Fibroblast of skin of left quadriceps (primary cell): ENCODE data around the gene SBNO2.
"Not testable (repeated sequence)": the region's sequence is repeated elsewhere in the genome, so short reads cannot be mapped to it uniquely, and the experiment has no call there.

Source experiments
- DNase-seq, 2 experiments: peaks; one replicate each; pipeline ENCODE4 v3.0.0-alpha.2; 2013; ENCODE audit warnings: low read depth in 2 of 2

The SBNO2 gene

DNA sequence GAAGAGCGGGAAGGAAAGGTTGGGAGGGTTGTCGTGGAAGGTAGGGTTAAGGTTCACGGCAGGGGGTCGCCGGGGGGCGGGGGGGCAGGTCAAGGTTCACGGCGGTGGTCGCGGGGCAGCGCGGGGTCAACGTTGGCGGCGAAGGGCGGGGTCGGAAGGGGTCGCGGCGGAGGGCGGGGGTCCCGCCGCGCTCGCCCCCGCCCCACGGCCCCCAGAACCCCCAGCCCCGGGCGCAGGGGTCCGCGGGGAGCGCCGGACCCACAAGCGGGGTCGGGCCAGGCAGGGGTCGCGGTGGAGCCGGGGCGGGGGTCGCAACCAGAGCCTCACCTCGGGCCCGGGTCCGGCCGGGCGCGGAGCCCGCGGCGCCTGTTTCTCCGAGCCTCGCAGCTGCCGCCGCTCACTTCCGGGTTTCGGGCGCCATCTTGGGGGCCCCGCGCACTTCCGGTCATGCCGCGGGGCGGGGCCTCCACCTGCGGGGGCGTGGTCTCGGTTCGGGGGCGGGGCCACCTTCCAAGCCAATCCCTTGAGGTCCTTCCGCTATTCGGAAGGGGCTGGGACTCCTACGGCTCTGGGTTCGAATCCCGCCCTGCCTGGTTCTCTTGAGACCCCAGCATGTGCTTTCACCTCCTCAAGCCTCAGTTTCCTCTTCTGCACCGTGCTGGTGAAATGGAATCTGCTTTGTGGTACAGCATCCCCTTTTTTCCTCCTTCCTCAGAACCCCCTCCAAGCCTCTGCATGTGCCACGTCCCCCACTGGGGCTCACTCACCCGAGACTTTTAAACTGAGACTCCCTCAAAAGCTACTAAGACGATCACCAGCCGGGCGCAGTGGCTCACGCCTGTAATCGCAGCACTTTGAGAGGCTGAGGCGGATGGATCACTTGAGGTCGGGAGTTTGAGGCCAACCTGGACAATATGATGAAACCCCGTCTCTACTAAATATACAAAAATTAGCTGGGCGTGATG, at the start of gene SBNO2:
Gene SBNO2, minus strand, starts transcription at position 424 of the 965 bp plus-strand sequence. CDS start 19,992 bp downstream, outside the sequence.
- DNase-seq = peak; percentile 69 to 72

DNA sequence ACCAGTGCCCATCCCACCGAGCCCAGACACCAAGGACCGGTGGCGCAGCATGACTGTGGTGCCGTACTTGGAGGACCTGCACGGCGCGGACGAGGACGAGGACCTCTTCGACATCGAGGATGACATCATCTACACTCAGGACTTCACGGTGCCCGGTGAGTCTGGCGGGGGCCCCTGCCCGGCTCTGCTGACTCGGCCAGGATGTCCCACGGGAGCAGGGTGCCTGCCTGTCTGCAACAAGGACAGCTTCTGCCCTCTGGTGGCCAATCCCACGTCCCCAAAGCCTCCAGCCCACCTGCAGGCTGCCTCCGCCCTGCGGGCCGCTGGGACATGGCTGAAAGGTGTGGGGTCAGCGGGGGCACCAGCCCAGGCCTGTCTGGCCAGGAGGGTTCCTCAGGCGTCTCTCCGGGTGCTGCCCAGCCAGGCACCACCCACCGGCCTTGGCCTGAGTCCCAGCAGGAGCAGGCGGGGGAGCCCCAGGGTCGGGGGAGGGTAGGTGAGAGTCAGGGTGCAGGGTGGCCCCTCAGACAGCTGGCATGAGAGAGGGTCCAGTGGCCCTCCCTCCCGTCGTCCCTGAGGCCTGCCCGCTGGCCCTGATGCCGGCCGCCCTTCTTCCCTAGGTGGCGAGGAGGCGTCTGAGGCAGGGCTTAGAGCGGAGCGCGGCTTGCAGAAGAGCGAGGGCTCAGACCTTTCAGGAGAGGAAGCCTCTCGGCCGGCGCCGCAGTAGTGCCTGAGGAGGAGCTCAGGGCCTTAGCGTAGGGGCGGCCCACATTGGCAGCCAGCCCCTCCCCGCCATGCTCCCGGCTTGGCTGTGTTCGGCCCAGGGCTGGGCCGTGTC, 49.2 kb upstream of the SBNO2 start:
- no peak for DNase-seq

DNA sequence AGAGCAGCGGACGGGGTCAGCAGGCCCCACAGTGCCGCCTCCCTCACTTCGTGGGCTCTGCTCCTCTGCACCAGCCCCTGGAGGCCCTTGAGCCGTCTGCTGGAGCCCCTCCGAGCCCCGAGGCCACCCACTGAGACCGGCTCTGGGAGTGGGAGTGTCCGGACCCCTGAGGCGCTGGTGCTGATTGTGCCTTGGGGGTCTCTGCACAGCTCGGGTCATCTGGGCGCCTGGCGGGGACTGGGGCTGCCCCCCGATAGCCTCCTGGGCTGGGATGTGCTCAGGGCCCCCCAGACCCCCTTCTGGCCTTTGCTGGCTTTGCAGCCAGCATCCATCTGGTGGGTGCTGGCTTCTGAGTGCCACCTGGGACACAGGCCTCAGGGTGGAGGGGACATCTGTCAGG, 48.3 kb upstream of the SBNO2 start:
- no peak for DNase-seq

GRCh38 chr19:1221904-1222255, 47.8 kb upstream of the SBNO2 start:
- no peak for DNase-seq

DNA sequence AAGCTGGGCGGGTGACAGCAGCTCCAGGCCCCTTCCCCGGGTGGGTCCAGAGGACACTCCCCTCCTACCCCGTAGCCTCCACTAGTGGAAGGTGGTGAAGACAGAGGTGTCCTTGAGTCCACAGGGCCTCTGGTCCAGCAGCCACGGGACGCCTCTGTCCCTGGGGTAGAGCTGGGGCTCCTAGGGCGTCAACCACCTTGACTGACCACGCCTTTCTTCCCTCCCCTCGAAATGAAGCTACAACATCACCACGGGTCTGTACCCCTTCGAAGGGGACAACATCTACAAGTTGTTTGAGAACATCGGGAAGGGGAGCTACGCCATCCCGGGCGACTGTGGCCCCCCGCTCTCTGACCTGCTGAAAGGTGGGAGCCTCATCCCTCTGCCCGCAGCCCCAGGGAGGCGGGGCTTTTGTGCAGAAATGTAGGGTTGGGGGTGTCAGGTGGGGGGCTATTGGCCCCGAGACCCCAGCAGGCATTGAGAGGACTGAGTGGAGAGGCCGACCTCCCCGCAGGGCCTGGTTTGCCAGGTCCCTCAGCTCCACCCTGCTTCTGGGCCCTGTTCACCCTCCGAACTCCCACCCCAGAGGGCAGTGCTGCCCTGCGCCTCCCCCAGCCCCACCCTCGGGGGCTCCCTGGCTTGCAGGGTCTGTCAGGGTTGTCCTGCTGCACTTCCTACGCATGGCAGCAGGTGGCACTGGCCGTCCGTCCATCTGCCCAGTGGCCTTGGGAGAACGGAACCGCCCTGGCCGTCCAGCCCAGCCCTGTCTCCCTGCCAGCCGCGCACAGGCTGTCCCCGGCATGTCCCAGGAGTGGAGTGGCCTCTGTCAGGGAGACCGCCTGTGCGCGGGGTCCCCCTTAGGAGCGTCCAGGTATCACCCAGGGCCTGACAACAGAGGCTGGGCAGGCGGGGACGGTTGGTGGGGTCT, 47.2 kb upstream of the SBNO2 start:
- DNase-seq = no peak

DNA sequence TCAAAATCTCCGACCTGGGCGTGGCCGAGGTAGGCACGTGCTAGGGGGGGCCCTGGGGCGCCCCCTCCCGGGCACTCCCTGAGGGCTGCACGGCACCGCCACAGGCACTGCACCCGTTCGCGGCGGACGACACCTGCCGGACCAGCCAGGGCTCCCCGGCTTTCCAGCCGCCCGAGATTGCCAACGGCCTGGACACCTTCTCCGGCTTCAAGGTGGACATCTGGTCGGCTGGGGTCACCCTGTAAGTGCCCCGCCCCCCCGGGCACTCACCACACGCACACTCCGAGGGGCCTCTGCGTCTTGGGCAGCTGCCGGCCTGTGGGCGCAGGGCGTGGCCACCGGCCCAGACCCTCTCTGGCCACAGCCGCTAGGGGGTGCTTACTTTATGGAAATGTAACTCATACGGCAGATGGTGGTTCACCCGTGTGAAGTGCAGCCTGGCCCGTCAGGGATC, 46.4 kb upstream of the SBNO2 start:
- DNase-seq = no peak

- DNase-seq = no peak
Measured at GRCh38 chr19:1219786-1220476, 45.9 kb upstream of the SBNO2 start.

GRCh38 chr19:1218751-1219567, 44.9 kb upstream of the SBNO2 start:
- DNase-seq = no peak

DNA sequence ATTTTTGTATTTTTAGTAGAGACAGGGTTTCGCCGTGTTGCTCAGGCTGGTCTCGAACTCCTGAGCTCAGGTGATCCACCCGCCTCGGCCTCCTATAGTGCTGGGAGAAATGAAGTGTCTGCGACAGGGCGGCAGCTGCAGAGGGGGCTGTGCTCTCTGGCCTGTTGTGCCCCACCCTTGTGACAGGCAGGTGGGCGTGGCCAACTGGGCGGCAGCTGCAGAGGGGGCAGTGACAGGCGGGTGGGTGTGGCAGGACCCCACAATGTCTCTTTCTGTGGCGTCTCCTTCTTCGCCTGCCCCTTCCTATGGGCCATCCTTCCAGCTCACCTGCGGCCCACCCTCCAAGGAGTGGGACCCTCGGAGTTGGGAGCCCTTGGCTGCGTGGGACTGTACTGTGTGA, 43.3 kb upstream of the SBNO2 start:
- no peak for DNase-seq

DNA sequence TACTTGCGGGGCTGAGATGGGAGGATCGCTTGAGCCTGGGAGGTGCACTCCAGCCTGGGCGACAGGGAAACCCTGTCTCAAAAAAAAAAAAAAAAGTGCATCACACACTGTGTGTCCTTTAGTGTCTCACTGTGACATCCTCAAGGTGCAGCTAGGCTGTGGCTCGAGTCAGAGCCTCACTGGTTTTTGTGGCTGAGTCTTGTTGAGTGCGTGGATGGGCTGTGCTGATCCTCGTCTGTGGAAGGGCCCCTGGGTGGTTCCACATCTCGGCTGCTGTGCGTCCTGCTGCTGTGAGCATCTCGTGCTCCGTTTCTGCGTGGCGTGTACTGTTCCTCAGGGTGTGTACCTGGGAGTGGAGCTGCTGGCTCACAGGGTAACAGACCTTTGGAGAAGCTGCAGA, 42.7 kb upstream of the SBNO2 start:
- DNase-seq = no peak

DNA sequence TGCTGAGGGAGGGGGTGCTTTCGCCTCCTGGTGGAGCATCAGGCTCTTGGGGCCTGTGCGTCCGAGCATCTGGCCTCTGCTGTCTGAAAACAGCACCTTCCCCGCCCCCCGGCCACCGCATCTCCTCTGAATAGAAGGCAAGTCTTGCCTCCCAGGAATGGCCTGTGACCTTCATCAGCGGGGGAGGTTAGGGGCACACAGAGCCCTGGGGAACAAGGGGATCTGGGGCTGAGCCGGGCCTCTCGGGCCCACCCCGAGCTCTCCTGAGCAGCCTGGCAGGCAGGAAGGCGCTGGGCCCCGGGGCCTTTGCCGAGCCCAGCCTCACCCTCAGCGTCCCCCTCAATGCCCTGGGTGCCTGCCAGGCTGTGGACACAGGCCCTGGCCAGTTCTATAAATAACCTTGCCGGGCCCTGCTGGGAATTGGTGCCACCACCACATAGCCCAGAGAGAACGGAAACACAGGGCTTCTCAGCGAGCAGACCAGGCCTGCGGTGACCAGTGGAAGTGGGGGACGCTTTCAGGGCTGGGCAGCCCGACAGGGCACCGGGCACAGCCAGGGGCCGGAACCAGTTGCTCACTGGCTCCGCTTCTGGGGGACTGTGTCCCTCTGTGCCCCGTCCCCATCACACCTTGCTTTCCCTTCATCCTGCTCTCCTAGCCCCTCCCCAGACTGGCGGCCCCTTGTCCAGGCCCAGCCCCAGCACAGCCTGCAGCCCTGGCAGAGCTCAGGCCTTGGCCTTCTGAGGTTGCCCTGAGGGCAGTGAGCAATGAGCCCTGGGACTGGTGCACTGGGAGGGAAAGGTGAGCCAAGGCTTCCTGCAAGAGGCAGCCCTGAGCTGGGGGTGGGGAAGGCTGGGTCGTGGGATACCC, 41.0 kb upstream of the SBNO2 start:
- no peak for DNase-seq

GRCh38 chr19:1214299-1214861, 40.3 kb upstream of the SBNO2 start:
- DNase-seq = no peak

DNA sequence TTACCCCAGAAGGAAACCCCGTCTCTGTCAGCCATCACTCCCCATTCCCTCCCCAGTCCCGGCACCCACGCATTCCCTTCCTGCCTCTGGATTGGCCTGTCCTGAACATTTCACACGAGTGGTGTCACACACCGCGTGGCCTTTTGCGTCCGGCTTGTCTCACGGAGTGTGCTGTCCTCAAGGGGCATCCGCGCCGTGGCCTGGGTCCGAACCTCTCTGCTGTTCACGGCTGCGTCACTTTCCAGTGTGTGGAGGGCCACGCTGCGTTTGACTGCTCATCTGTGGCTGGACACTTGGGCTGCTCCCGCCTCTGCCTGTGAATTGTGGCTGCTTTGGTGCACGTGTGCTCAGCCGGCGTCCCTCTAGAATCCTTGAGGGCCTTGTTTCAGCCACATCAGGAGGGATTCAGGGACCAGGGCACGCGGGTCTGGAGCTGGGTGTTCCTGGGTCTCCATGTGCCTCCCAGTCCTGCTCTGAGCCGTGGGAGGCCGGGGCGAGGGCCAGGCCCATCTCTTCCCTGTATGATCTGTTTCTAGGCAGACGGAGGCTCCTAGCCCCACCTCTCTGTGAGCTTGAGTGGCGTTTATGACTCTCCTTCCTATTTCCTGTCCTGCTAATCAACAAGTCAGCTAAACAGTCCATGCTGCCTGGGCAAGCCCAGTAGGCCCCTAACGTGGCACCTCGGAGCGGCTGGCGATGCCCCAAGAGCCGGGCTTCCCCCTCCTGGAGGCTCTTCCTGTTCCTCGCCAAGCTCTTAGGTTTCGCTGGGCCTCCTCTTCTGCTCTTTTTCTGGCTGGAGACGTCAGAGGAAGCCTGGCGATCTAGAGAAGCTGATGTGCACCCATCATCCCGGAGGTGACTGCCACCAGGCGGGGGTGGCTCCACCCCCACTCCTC, 39.6 kb upstream of the SBNO2 start:
- peak in 1 of 2 experiments; percentile 30 for DNase-seq

- DNase-seq = no peak
Measured at GRCh38 chr19:1211494-1212234, 37.6 kb upstream of the SBNO2 start.

GRCh38 chr19:1210227-1210538, 36.1 kb upstream of the SBNO2 start:
- DNase-seq = no peak

GRCh38 chr19:1208830-1209229, 34.8 kb upstream of the SBNO2 start:
- not testable (repeated sequence) for DNase-seq

DNA sequence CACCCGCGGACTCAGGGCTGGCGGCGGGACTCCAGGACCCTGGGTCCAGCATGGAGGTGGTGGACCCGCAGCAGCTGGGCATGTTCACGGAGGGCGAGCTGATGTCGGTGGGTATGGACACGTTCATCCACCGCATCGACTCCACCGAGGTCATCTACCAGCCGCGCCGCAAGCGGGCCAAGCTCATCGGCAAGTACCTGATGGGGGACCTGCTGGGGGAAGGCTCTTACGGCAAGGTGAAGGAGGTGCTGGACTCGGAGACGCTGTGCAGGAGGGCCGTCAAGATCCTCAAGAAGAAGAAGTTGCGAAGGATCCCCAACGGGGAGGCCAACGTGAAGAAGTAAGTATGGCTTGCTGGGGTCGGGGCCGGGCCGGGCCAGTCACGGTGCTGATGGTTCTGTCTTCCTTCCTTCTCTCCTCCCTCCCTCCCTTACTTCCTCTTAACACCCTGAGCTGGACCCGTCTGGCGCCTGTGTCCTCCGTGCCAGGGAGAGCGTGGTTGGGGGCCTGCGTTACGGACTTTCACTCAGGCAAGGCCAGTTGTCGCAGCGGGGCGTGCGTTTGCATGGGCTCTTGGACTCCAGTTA, 32.9 kb upstream of the SBNO2 start:
- DNase-seq = no peak
